GM12872 (cell line): ENCODE data around the gene ALG12.

ENCODE experiments used
- CTCF ChIP-seq: IDR thresholded peaks from 3 replicates; pipeline ENCODE4 v1.5.1; 2011; ENCODE audit warnings: low read depth, mild to moderate bottlenecking, low read length, moderate library complexity; ENCODE audit not compliant: insufficient read depth

Gene ALG12

GRCh38 chr22:49892226-49892899 lies 25.9 kb downstream of the ALG12 start:
- TF ChIP-seq CTCF: no peak

DNA sequence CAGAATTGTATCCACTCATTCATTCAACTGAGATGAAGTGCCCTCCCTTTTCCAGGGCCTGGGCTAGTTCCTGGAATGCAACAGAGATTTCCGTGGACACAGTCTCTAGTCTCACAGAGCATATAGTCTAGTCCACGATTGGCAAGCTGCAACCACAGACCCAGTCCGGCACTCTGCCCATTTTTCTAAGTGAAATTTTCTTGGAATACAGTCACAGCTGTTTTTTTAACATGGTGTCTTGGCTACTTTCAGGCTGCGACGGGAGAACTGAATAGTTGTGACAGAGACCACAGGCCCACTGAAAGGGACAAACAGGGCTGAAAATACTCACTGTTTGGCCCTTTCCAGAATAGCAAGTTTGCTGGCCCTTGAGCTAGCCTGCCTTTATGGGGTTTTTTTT lies 29.2 kb downstream of the ALG12 start:
- no peak for TF ChIP-seq CTCF

GRCh38 chr22:49887702-49888101 lies 30.5 kb downstream of the ALG12 start:
- TF ChIP-seq CTCF: no peak

DNA sequence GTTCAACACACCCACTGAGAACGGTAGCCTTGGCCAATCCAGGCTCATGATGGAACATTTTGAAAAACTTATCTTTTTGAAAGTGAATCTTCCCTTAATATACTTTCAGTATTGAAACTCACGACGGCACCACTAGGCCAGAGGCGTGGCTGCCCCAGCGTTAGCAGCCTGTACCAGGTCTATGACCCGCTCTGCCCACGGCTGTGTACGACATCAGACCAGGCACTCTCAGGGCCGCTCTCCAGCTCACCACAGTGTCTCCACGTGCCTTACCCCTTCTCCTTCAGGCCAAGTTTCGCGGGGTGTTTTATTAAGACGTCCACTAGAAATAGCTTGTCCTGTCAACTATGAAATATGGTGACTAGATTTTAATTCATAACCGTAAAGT lies 31.2 kb downstream of the ALG12 start:
- no peak for TF ChIP-seq CTCF

DNA sequence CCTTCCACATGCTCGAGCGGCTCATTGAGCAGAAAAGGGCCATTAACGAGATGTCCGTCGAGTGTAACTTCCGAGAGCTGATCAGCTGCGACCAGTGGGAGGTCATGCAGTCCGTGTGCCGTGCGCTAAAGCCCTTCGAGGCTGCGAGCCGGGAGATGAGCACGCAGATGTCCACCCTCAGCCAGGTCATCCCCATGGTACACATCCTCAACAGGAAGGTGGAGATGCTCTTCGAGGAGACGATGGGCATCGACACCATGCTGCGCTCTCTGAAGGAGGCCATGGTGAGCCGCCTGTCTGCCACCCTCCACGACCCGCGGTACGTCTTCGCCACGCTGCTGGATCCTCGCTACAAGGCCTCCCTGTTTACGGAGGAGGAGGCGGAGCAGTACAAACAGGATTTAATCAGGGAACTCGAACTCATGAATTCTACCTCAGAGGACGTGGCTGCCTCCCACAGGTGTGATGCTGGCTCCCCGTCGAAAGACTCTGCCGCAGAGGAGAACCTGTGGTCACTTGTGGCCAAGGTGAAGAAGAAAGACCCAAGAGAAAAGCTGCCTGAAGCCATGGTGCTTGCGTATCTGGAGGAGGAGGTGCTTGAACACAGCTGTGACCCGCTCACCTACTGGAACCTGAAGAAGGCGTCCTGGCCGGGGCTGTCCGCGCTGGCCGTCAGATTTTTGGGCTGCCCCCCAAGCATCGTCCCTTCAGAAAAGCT lies 31.7 kb downstream of the ALG12 start:
- TF ChIP-seq CTCF: no peak

DNA sequence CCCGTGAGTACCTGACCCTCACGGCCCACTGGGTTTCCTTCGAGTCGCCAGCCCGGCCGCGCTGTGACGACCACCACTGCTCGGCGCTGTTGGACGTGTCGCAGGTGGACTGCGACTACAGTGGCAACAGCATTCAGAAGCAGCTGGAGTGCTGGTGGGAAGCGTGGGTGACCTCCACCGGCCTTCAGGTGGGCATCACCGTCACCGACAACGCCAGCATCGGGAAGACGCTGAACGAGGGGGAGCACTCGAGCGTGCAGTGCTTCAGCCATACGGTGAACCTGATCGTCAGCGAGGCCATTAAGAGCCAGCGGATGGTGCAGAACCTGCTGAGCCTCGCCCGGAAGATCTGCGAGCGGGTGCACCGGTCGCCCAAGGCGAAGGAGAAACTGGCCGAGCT lies 32.4 kb downstream of the ALG12 start:
- no peak for TF ChIP-seq CTCF

GRCh38 chr22:49885281-49885680 lies 33.0 kb downstream of the ALG12 start:
- no peak for TF ChIP-seq CTCF
